GM21825 (cell line): ENCODE measurements around the gene KIAA0930.

Experiments
- ATAC-seq: cut with Tn5 transposase; IDR thresholded peaks from one replicate; pipeline ENCODE4 v1.9.1; 2021; ENCODE audit warnings: mild to moderate bottlenecking, moderate library complexity; ENCODE audit not compliant: unreplicated experiment

KIAA0930 gene

GRCh38 chr22:45185718-45186514 is 54.8 kb downstream of the KIAA0930 start:
- no peak for ATAC-seq

DNA sequence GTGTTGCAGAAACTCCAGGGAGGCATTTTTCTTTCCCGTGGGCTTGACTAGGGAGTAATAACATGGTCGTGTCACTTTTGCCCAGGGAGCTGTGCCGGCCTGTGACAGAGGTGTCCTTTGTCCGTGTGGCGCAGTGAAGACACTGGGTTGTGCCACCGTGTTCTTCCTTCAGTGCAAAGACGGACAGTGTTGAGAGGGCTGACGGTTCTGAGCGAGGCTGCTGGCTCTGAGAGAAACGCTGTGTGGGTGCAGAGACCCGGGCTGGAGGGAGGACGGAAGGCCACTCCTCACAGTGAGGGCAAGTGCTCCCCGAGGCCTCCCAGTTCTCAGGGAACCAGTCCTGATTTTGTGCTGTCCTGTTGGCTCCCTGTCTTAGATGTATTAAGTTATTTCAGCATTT is 56.7 kb downstream of the KIAA0930 start:
- ATAC-seq = no peak

DNA sequence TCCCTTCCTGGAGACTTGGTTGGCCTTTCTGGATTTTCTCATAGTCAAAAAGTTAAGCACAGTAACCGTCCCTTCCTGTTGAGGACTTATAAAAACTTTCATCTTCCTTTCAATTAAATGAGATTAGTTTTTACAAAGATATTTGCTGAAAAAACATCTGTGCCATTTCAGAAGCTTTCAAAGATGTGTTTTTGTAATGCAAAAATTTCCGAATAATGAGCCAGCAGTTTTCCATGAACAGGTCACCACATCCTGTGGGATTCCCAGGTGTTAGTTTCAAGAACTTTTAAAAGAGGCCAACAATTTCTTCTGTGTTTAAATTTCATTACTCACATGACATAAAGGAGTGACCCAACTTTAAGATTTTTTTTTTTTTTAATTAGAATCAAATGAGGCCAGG is 58.9 kb downstream of the KIAA0930 start:
- no peak for ATAC-seq

- ATAC-seq = no peak
Observed at GRCh38 chr22:45181240-45181639, 59.5 kb downstream of the KIAA0930 start.

DNA sequence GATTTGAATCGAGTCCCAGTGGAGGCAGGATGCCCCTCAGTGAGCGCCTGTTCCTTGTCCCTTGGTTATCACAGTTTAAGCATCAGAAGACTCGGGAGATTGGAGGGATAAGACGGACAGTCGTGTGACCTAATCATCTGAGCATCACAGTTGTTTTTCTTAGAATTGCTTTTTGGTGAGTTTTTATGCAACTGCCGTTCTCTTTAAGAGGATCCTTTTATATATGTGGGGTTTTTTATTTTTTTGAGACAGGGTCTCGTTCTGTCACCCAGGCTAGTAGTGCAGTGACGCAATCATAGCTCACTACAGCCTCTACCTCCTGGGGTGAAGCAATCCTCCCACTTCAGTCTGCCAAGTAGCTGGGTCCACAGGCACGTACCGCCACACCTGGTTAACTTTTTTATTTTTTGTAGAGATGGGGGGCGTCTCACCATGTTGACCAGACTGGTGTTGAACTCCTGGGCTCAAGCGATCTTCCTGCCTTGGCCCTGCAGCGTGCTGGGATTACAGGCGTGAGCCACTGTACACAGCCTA is 60.5 kb downstream of the KIAA0930 start:
- ATAC-seq = no peak

GRCh38 chr22:45179276-45180049 is 61.2 kb downstream of the KIAA0930 start:
- no peak for ATAC-seq

DNA sequence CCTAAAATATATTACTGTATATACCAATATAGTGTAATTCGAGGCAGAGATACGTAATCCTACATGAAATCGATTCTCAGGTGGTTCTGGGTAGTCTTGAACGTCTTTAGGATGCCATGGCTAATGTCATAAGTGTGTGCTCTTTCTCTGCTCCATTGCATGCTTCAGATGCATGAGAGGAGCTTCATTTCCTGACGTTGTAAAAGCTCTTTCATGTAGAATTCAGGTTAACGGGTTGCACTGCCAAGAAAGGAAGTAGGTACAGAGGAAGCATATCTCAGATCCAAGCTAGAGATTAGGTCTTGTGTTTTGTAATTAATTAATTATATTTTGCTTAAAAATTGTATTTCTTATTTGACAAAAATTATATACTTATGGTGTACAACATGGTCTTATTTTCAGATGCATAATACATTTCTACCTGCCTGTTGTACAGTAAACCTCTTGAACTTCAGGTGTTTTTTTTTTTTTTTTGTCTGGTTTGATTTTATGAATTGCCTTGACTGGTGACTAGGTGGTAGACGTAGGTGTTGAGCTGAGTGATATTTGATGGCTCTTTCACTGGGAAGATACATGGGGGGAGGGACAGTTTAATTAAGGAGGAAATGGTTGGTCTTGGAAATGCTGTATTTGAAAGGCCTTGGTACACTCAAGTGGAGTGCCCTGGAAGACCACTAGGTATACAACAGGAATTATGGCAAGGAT is 67.7 kb downstream of the KIAA0930 start:
- ATAC-seq = no peak

GRCh38 chr22:45171830-45172229 is 68.9 kb downstream of the KIAA0930 start:
- no peak for ATAC-seq

DNA sequence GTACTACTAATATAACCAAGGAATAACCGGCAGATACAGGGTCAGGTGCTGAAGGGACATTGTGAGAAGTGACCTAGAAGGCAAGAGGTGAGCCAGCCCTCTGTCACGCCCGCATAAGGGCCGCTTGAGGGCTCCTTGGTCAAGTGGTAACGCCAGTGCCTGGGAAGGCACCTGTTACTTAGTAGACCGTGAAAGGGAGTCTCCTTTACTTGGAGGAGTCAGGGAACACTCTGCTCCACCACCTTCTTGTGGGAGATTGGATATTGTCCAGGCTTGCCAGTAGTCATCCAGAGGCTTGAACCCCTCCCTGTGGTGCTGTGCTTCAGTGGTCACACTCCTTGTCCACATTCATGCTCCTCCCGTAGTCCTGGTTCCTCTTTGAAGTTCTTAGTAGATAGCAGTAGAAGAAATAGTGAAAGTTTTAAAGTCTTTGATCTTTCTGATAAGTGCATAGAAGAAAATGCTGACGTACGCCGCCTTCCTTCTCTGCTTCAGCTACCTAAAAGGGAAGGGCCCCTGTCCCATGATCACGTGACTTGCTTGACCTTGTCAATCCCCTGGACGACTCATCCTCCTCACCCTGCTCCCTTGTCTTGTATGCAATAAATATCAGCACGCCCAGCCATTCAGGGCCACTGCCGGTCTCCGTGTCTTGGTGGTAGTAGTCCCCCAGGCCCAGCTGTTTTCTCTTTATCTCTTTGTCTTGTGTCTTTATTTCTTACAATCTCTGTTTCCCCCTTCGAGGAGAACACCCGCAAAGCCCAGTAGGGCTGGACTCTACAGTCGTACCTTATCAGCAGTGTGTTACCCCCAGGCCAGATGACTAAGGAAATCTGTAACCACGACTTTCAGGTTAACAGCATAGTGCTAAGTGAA is 70.9 kb downstream of the KIAA0930 start:
- no peak for ATAC-seq

DNA sequence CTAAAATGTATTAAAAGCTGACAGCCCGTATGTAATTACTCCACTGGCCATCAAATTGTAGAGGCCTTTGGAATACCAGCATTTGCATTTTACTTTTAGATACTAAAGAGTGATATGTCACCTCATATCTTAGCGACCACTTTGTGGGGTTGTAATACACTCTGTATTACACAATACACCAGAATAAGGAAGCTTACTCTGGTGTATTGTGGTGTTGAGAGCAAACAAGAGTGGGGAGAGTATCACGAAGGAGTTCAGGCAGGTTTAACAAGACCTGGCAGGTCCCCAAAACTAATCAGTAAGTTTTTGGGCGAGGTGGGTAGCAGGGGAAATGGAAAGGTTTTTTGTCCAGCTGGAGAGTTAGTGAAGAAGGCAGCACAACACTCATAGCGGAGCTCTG is 73.8 kb downstream of the KIAA0930 start:
- ATAC-seq = no peak

DNA sequence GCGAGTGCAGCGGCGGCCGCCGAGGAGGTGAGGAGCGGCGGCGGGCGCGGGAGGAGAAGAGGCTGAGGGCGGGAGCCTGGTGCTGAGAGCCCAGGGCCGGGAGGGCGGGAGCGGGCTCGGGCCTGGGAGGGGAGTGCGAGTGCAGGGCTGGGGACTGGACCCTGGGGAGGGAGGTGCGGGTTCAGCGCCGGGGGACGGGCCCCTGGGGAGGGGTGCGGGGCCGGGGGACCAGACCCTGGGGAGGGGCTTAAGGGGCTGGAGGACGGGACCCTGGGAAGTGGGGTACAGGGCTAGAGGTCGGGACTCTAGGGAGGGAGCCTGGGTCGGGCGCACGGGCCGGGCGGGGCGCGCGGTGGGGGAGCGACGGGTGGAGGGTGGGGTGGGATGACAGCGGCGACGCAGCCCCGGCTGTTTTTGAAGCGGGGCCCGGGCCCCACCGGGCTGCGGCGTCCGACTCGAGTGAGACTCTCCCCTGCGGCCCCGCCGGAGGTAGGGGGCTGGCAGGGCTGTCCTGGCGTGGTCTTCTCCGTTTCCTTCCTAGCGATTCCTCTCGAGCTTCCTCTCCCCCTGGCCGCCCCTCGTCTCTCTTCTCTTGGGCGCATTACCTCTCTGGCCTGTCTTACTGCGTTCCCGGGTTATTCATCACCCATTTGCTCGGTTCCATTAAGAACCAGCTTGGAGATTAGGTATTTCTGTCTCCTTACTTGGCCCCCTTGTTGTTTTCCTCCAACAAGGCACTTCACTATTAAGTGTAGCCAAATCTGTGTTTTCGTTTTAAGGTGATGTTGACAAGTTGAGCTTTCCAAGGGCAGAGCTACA is 76.2 kb downstream of the KIAA0930 start:
- ATAC-seq = peak; percentile 29

- ATAC-seq = peak; percentile 78
Observed at GRCh38 chr22:45163451-45164269, 77.0 kb downstream of the KIAA0930 start, which contains the start of gene NUP50. Gene NUP50, plus strand, starts transcription at chr22:45163925. Its CDS starts 4,253 bp downstream, at chr22:45168178.

- no peak for ATAC-seq
Observed at GRCh38 chr22:45163099-45163450, 77.6 kb downstream of the KIAA0930 start.

- ATAC-seq = no peak
Observed at GRCh38 chr22:45162531-45162930, 78.2 kb downstream of the KIAA0930 start.

DNA sequence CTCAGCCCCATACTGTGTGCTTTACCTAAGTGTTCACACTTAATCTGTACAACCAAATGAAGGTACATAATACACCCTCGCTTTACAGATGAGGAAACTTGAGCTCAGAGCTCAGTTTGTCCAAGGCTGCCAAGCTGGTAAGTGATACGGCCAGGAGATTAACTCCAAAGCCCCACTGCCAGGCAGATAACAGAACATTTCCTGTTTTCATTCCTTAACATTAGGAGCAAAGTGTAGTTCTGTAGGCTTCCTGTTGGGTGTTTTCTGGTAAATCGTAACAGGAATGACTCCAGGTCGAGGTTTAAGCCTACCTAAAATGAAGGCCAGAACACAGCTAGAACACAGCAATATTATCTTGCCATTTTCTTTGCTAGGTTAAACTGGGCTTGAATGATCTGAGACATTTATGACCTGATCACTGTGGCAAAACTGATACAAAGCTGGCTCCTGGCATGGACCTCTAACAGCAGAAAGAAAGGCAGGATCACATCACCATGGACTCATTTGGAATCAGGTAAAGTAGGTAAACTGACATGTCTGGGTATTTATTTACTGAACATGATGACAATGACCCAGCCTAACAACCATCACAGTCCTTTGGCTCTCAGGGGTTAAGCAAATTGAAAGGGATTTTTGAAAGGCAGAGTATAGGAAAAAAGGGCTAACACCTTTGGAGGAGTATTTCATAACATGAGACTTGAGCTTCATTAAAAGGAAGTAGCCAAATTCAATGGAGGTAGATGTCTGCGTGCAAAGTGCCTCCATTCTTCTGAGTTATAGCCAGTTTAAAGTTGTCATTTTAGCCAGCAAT is 80.8 kb downstream of the KIAA0930 start:
- no peak for ATAC-seq

DNA sequence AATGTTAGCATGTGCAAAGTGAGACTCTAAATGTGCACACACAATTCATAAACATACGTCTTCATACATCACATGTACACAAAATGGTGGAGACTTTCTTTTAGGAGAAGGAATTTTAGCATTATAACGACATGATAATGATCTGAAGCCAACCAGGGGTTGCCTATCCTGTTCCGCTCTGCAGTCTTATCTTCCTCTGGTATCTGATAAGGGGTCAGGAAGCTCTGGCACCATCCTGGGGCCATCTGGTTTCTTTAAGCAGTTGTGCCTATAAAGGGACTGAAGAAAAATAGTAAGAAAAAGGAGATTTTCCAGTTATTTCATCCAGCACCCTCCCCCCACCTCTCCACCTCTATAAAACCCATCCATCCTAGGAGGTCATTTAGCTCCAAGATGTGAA is 82.8 kb downstream of the KIAA0930 start:
- ATAC-seq = no peak

DNA sequence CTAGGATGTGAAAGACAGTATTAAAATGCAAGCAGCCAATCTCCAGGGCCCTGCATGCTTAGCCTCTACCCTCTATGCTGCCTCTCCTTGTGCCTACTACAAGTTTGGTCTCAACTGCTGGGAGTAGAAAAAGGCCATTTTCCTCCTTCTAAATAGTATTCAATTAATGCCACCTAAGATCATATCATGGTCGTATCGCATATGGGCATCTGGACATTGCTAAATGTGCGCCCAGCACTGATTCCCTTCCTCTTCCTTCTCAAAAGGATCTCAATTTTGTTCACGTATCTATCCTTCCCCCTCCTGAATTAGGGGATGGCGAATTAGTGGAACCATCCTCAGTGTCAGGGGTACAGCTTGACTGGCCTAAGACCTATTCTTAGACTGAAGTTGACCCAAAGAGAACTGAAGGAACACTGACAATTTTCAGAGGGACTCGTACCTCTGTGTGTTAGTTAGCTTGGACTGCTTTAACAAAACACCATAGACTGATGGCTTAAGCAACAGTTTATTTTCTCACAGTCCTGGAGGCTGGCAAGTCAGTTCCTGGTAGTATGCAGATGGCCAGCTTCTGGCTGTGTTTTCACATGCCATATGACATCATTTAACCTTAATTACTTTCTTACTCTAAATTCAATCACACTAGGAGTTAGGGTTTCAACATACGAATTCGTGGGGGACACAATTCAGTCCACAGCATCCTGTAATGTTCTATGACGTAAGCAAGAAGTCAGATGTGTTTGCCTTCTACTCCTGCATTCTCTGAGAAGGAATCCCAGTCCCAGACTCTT is 85.4 kb downstream of the KIAA0930 start:
- ATAC-seq = no peak
